Esophagus muscularis mucosa (tissue), 4 donors: Measurements from ENCODE around the gene CD37. TPM values are rescaled to one million over a fixed set of nuclear protein-coding genes. Genes with fewer than 3 reads are reported as not detected.
A peak's percentile ranks its signal among the peaks of the same experiment; 100 is the strongest.
"Not testable (repeated sequence)": the region's sequence is repeated elsewhere in the genome, so short reads cannot be mapped to it uniquely, and the experiment has no call there.

Experiments used
- DNase-seq: peaks from one replicate; pipeline ENCODE4 v3.0.0-alpha.2; 2017; ENCODE audit errors: extremely low spot score
- H3K27ac ChIP-seq, 4 donors: fragments of 200-600 bp; sonication (generic); replicated peaks in 1 of 4; 1 replicate in 3 of 4; 2 replicates in 1 of 4; pipeline ENCODE4 v1.5.1; 2016 to 2019; ENCODE audit warnings: mild to moderate bottlenecking in 1 of 4
- H3K27me3 ChIP-seq, 4 donors: fragments of 200-600 bp; sonication (generic); one replicate each; pipeline versions ENCODE4 v1.5.1 to v1.6.0; 2016 to 2019
- H3K36me3 ChIP-seq, 4 donors: fragments of 200-600 bp; sonication (generic); one replicate each; pipeline ENCODE4 v1.5.1; 2016 to 2019
- H3K4me1 ChIP-seq, 4 donors: fragments of 200-600 bp; sonication (generic); one replicate each; pipeline ENCODE4 v1.5.1; 2016 to 2019
- H3K4me3 ChIP-seq, 4 donors: fragments of 200-600 bp; sonication (generic); 1 replicate in 2 of 4; 2 replicates in 2 of 4; pipeline ENCODE4 v1.5.1; 2016 to 2019; ENCODE audit warnings: mild to moderate bottlenecking in 4 of 4, moderate library complexity in 1 of 4
- H3K9me3 ChIP-seq, 4 donors: fragments of 200-600 bp; sonication (generic); 1 replicate in 3 of 4; 2 replicates in 1 of 4; pipeline ENCODE4 v1.5.1; 2016 to 2019
- CTCF ChIP-seq, 3 experiments: fragments of 200-600 bp in 2 of 3; fragments of 450-650 bp in 1 of 3; sonication (generic) in 2 of 3; IDR thresholded peaks; one replicate each; pipeline ENCODE4 v1.5.1; 2017 to 2019; ENCODE audit warnings: antibody characterized with exemption in 3 of 3, mild to moderate bottlenecking in 2 of 3, moderate library complexity in 1 of 3
- EP300 ChIP-seq: sonication (generic); formaldehyde crosslinking; IDR thresholded peaks from one replicate; pipeline ENCODE4 v1.6.1; 2017; ENCODE audit warnings: antibody characterized with exemption
- POLR2A ChIP-seq: fragments of 450-650 bp; IDR thresholded peaks from one replicate; pipeline ENCODE4 v1.6.1; 2017; ENCODE audit warnings: antibody characterized with exemption, moderate library complexity, mild to moderate bottlenecking, low read depth
- POLR2AphosphoS5 ChIP-seq, 2 donors: sonication (generic); formaldehyde crosslinking; IDR thresholded peaks; one replicate each; pipeline ENCODE4 v1.6.1; 2017; ENCODE audit warnings: antibody characterized with exemption in 2 of 2
- WGBS: methylation state at CpG from one replicate; pipeline ENCODE4 v1.1.5; 2018; 5-methylcytosine and 5-hydroxymethylcytosine counted together
- intact Hi-C: fragments of 100-400 bp; cut with DNase I; formaldehyde crosslinking; loops from one replicate; pipeline ENCODE4 v1.15.1; 2023
- total RNA-seq, 4 donors: library from RNA; depleted of rRNA; stranded (reverse); fragments of >200 nt; gene quantifications; one replicate each; pipeline versions ENCODE4 v1.1.0 to v1.2.1, GENCODE V29; 2016

CD37 gene
- total RNA-seq, 4 donors from 2014 or later, result 8.0 to 22.4 (median 11.6) TPM

GRCh38 chr19:49326165-49326704, 9.0 kb upstream of the CD37 start:
- H3K9me3 ChIP-seq, result no peaks in the 10 kb centered on the region
- H3K4me3 ChIP-seq, result no peak overlapping the region
- H3K27ac ChIP-seq, result no peak overlapping the region
- no peaks in the 10 kb centered on the region for H3K27me3 ChIP-seq
- intact Hi-C loops, result loop anchor here (10.0 kb wide), 2 partner anchors 61 to 101 kb away; no protein-coding TSS in a partner anchor
- peak; percentile 10 for DNase-seq
- TF ChIP-seq CTCF (IDR thresholded peaks at IDR 0.05), result no peak
- no peak for TF ChIP-seq POLR2A
- no peak for TF ChIP-seq EP300
- TF ChIP-seq POLR2AphosphoS5 (IDR thresholded peaks at IDR 0.05), result no peak
- WGBS, result 95% methylated on average over 3 of the region's 3 CpGs
- peaks cover 0 to 19% (median 0%) of the 10 kb centered on the region in 4 donors for H3K36me3 ChIP-seq
- no peaks in the 10 kb centered on the region for H3K4me1 ChIP-seq

GRCh38 chr19:49327878-49328544, 7.2 kb upstream of the CD37 start:
- intact Hi-C loops, result loop anchor here (10.0 kb wide), 2 partner anchors 63 to 103 kb away; no protein-coding TSS in a partner anchor

GRCh38 chr19:49328741-49329140, 6.5 kb upstream of the CD37 start:
- H3K36me3 ChIP-seq, result peaks cover 0 to 17% (median 0%) of the 10 kb centered on the region in 4 donors
- no peak overlapping the region for H3K4me3 ChIP-seq
- H3K9me3 ChIP-seq, result no peaks in the 10 kb centered on the region
- DNase-seq, result peak; percentile 62
- intact Hi-C loops, result loop anchor here (10.0 kb wide), 2 partner anchors 64 to 104 kb away; no protein-coding TSS in a partner anchor
- 92% methylated on average over 2 of the region's 2 CpGs for WGBS
- TF ChIP-seq POLR2A, result no peak
- H3K27ac ChIP-seq, result no peak overlapping the region
- peaks cover 0 to 4% (median 0%) of the 10 kb centered on the region in 4 donors for H3K4me1 ChIP-seq
- H3K27me3 ChIP-seq, result no peaks in the 10 kb centered on the region

More at GRCh38 chr19:49327878-49328544, 7.2 kb upstream of the CD37 start:
- H3K27ac ChIP-seq, result no peak overlapping the region
- H3K4me3 ChIP-seq, result no peak overlapping the region
- peaks cover 0 to 17% (median 0%) of the 10 kb centered on the region in 4 donors for H3K36me3 ChIP-seq
- no peaks in the 10 kb centered on the region for H3K27me3 ChIP-seq
- no peaks in the 10 kb centered on the region for H3K4me1 ChIP-seq
- H3K9me3 ChIP-seq, result no peaks in the 10 kb centered on the region
- TF ChIP-seq EP300 (no peak), CTCF (IDR thresholded peaks at IDR 0.05) (peak; percentile 56 to 73 (median 60))
- peak; percentile 34 for DNase-seq
- 67% methylated on average over 2 of the region's 2 CpGs for WGBS

GRCh38 chr19:49331187-49331586, 4.0 kb upstream of the CD37 start:
- H3K27me3 ChIP-seq, H3K9me3 ChIP-seq, H3K27ac ChIP-seq, intact Hi-C loops, H3K4me3 ChIP-seq, H3K4me1 ChIP-seq: not testable (repeated sequence)
- DNase-seq, result peak; percentile 42
- peaks cover 0 to 17% (median 2%) of the 10 kb centered on the region in 4 donors for H3K36me3 ChIP-seq
- WGBS, result 92% methylated on average over 4 of the region's 4 CpGs

GRCh38 chr19:49331616-49332055, 3.6 kb upstream of the CD37 start:
- no peaks in the 10 kb centered on the region for H3K9me3 ChIP-seq
- H3K4me3 ChIP-seq, result no peak overlapping the region
- H3K27ac ChIP-seq, result no peak overlapping the region
- H3K4me1 ChIP-seq, result peaks cover 0 to 7% (median 0%) of the 10 kb centered on the region in 4 donors
- 85% methylated on average over 2 of the region's 2 CpGs for WGBS
- no peak for TF ChIP-seq POLR2A
- no peak for TF ChIP-seq CTCF (IDR thresholded peaks at IDR 0.05)
- no peak for TF ChIP-seq EP300
- H3K36me3 ChIP-seq, result peaks cover 0 to 17% (median 2%) of the 10 kb centered on the region in 4 donors
- H3K27me3 ChIP-seq, result no peaks in the 10 kb centered on the region
- DNase-seq, result peak; percentile 64
- intact Hi-C loops, result no loop called here

GRCh38 chr19:49332691-49333417, 2.4 kb upstream of the CD37 start:
- H3K9me3 ChIP-seq, H3K27ac ChIP-seq, H3K4me1 ChIP-seq, H3K27me3 ChIP-seq, intact Hi-C loops, H3K4me3 ChIP-seq: not testable (repeated sequence)
- DNase-seq, result peak; percentile 31
- 96% methylated on average over 13 of the region's 13 CpGs for WGBS
- H3K36me3 ChIP-seq, result peaks cover 0 to 17% (median 2%) of the 10 kb centered on the region in 4 donors
